IMR-90 (cell line): ENCODE data around the gene SMARCA2. TPM values are rescaled to one million over a fixed set of nuclear protein-coding genes. Genes with fewer than 3 reads are reported as not detected.

Source experiments
- ATAC-seq: fragments of 200-7000 bp; cut with Tn5 transposase; 2 replicates; pipeline ENCODE4 v1.9.1; 2020; ENCODE audit warnings: low read depth, mild to moderate bottlenecking, moderate library complexity
- BruUV-seq: library from RNA; stranded (reverse); fragments of 400-500 nt; replicated peaks from 2 replicates; lab custom pipeline; 2021; lab: Mats Ljungman, UMichigan
- CTCF ChIA-PET: fragments of 300-600 bp; formaldehyde crosslinking; extraction: SDS; loops from one replicate; lab custom pipeline; 2021; ENCODE audit warnings: antibody characterized with exemption; lab: Yijun Ruan, JAX
- POLR2A ChIA-PET: fragments of 300-600 bp; sonication (Branson Sonifier 250); formaldehyde crosslinking; loops from one replicate; lab custom pipeline; 2022; ENCODE audit warnings: antibody characterized with exemption; ENCODE audit not compliant: unreplicated experiment; lab: Charles Lee
- DNase-seq: peaks from one replicate; pipeline ENCODE4 v3.0.0; 2013
- H2AFZ ChIP-seq: replicated peaks from 2 replicates; pipeline ENCODE3; 2013; ENCODE audit warnings: low read length, mild to moderate bottlenecking; ENCODE audit not compliant: poor library complexity
- H2AK5ac ChIP-seq: 2 replicates; pipeline ENCODE4 v1.6.1; 2013; ENCODE audit warnings: low read depth, low read length, inconsistent platforms
- H2AK9ac ChIP-seq: replicated peaks from 2 replicates; pipeline ENCODE3; 2013; ENCODE audit warnings: mild to moderate bottlenecking, low read depth, low read length, moderate library complexity; ENCODE audit not compliant: poor library complexity
- H2BK120ac ChIP-seq: 2 replicates; pipeline ENCODE4 v1.6.1; 2013; ENCODE audit warnings: low read depth, low read length, inconsistent platforms
- H2BK15ac ChIP-seq: 3 replicates; pipeline ENCODE4 v1.6.1; 2013; ENCODE audit warnings: low read depth, low read length, inconsistent platforms
- H2BK20ac ChIP-seq: 2 replicates; pipeline ENCODE4 v1.6.1; 2013; ENCODE audit warnings: low read depth, mild to moderate bottlenecking, inconsistent platforms, low read length, moderate library complexity
- H2BK5ac ChIP-seq: 2 replicates; pipeline ENCODE4 v1.6.1; 2013; ENCODE audit warnings: mild to moderate bottlenecking, low read depth, low read length, inconsistent platforms; ENCODE audit not compliant: poor library complexity, severe bottlenecking
- H3K14ac ChIP-seq: replicated peaks from 2 replicates; pipeline ENCODE4 v1.6.1; 2013; ENCODE audit warnings: low read depth, low read length, inconsistent platforms
- H3K18ac ChIP-seq: 2 replicates; pipeline ENCODE4 v1.6.1; 2013; ENCODE audit warnings: low read depth, low read length, control low read depth
- H3K23ac ChIP-seq: 2 replicates; pipeline ENCODE4 v1.6.1; 2013; ENCODE audit warnings: low read depth, low read length, inconsistent platforms
- H3K27ac ChIP-seq: 2 replicates; pipeline ENCODE4 v1.5.1; 2013; ENCODE audit warnings: mild to moderate bottlenecking, control low read depth, low read length; ENCODE audit not compliant: insufficient read depth
- H3K27me3 ChIP-seq: 2 replicates; pipeline ENCODE4 v1.6.1; 2013; ENCODE audit warnings: low read length; ENCODE audit not compliant: control insufficient read depth, insufficient read depth
- H3K36me3 ChIP-seq: 2 replicates; pipeline ENCODE4 v1.6.1; 2013; ENCODE audit warnings: low read length, mixed read lengths; ENCODE audit not compliant: control insufficient read depth, insufficient read depth
- H3K4ac ChIP-seq: 2 replicates; pipeline ENCODE4 v1.6.1; 2013; ENCODE audit warnings: low read depth, low read length, inconsistent platforms
- H3K4me1 ChIP-seq: 2 replicates; pipeline ENCODE4 v1.6.1; 2013; ENCODE audit warnings: low read length, mixed read lengths; ENCODE audit not compliant: control insufficient read depth, insufficient read depth
- H3K4me2 ChIP-seq: 2 replicates; pipeline ENCODE4 v1.6.1; 2013; ENCODE audit warnings: low read depth, mild to moderate bottlenecking, control low read depth, low read length, moderate library complexity
- H3K4me3 ChIP-seq: 2 replicates; pipeline ENCODE4 v1.5.1; 2013; ENCODE audit warnings: low read depth, mild to moderate bottlenecking, control low read depth, low read length, moderate library complexity; ENCODE audit not compliant: insufficient read depth
- H3K56ac ChIP-seq: 2 replicates; pipeline ENCODE4 v1.6.1; 2013; ENCODE audit warnings: low read length, inconsistent platforms; ENCODE audit not compliant: insufficient read depth; ENCODE audit errors: extremely low read depth
- H3K79me1 ChIP-seq, 2 experiments: 2 replicates each; pipeline ENCODE4 v1.6.1; 2013; ENCODE audit warnings: low read length in 2 of 2, inconsistent platforms in 1 of 2, low read depth in 1 of 2
- H3K9ac ChIP-seq: 2 replicates; pipeline ENCODE4 v1.6.1; 2013; ENCODE audit warnings: low read depth, low read length, control low read depth
- H3K9me1 ChIP-seq: 2 replicates; pipeline ENCODE4 v1.6.1; 2013; ENCODE audit warnings: low read length, inconsistent platforms; ENCODE audit not compliant: insufficient read depth
- H3K9me3 ChIP-seq: 2 replicates; pipeline ENCODE4 v1.6.1; 2013; ENCODE audit warnings: low read length; ENCODE audit not compliant: control insufficient read depth, insufficient read depth
- H4K20me1 ChIP-seq: 2 replicates; pipeline ENCODE4 v1.6.1; 2013; ENCODE audit warnings: low read length, inconsistent platforms; ENCODE audit not compliant: insufficient read depth
- H4K5ac ChIP-seq: 2 replicates; pipeline ENCODE4 v1.6.1; 2013; ENCODE audit warnings: mild to moderate bottlenecking, low read depth, low read length, control low read depth
- H4K8ac ChIP-seq, 2 experiments: 2 replicates each; pipeline ENCODE4 v1.6.1; 2013; ENCODE audit warnings: low read depth in 2 of 2, low read length in 2 of 2, control low read depth in 1 of 2, inconsistent platforms in 1 of 2
- H4K91ac ChIP-seq: 2 replicates; pipeline ENCODE4 v1.6.1; 2013; ENCODE audit warnings: low read depth, low read length, inconsistent platforms; ENCODE audit not compliant: insufficient read depth
- BHLHE40 ChIP-seq: fragments of 150-350 bp; IDR thresholded peaks from 2 replicates; pipeline ENCODE4 v1.6.1; 2016; ENCODE audit warnings: mild to moderate bottlenecking, low read depth, low read length
- MAFK ChIP-seq: IDR thresholded peaks from 2 replicates; pipeline ENCODE4 v1.6.1; 2012; ENCODE audit warnings: low read depth, low read length, improper control_type of control experiment
- POLR2A ChIP-seq: IDR thresholded peaks from 2 replicates; pipeline ENCODE4 v1.6.1; 2012; ENCODE audit warnings: mild to moderate bottlenecking, low read depth, low read length
- RFX5 ChIP-seq: IDR thresholded peaks from 2 replicates; pipeline ENCODE4 v1.8.0; 2012; ENCODE audit warnings: low read depth, mild to moderate bottlenecking, low read length, moderate library complexity
- WGBS, 2 experiments: methylation state at CpG; one replicate each; pipeline versions ENCODE4 v1.1.5 to v1.1.7; 2013; ENCODE audit warnings: missing lambda C conversion rate in 2 of 2; ENCODE audit not compliant: insufficient read length in 1 of 2; ENCODE audit errors: extremely low coverage in 2 of 2; 5-methylcytosine and 5-hydroxymethylcytosine counted together
- dilution Hi-C: fragments of 300-500 bp; cut with HindIII; formaldehyde crosslinking; loops from one replicate; pipeline ENCODE4 v1.14.3; 2018; ENCODE audit warnings: low sequenced_read_pairs; ENCODE audit not compliant: unreplicated experiment
- in situ Hi-C: fragments of 300-500 bp; cut with MboI; formaldehyde crosslinking; loops from 3 replicates; pipeline ENCODE4 v1.14.3; 2019; ENCODE audit warnings: low sequenced_read_pairs, inconsistent platforms, mixed read lengths
- intact Hi-C: fragments of 100-400 bp; cut with micrococcal nuclease; formaldehyde crosslinking; loops from 2 replicates; pipeline ENCODE4 v1.10.0; 2022
- polyA plus RNA-seq, 3 experiments: library from polyadenylated mRNA; depleted of rRNA; stranded (reverse); fragments of >200 nt; gene quantifications; 2 replicates each; pipeline ENCODE4 v1.2.3, GENCODE V29; 2012; ENCODE audit warnings: low replicate concordance in 1 of 3
- total RNA-seq: library from RNA; depleted of rRNA; stranded (reverse); fragments of >200 nt; gene quantifications from 2 replicates; pipeline ENCODE4 v1.2.3, GENCODE V29; 2012
- TF ChIP-seq, protein P1 (sequence below): conservative IDR thresholded peaks from 2 replicates; pipeline ENCODE4 v1.5.1; 2012; ENCODE audit warnings: mild to moderate bottlenecking, low read depth, low read length, improper control_type of control experiment

Gene SMARCA2
- total and polyA plus RNA-seq, 2 of the 4 experiments (the other 2 are of a cell fraction), result 25.3 to 26.7 TPM

GRCh38 chr9:1969898-1970297 lies 45.2 kb upstream of the SMARCA2 start:
- no peak overlapping the region for H3K14ac ChIP-seq
- no TSS peak for BruUV-seq
- H2BK120ac ChIP-seq, result no peak overlapping the region
- WGBS, 2 experiments, result no CpG with 5 or more reads among the region's 1 CpG
- H4K8ac ChIP-seq, result no peak overlapping the region
- no peaks in the 10 kb centered on the region for H3K9me3 ChIP-seq
- H2BK5ac ChIP-seq, result no peak overlapping the region
- no peak overlapping the region for H2BK20ac ChIP-seq
- no peak overlapping the region for H4K5ac ChIP-seq
- POLR2A ChIA-PET, result no interaction called here
- H3K4me2 ChIP-seq, result no peak overlapping the region
- no peak for ATAC-seq
- H3K4me3 ChIP-seq, result no peak overlapping the region
- H3K23ac ChIP-seq, result no peak overlapping the region
- H2BK15ac ChIP-seq, result no peak overlapping the region
- dilution Hi-C loops, result no loop called here
- H3K27ac ChIP-seq, result no peak overlapping the region
- no peaks in the 10 kb centered on the region; the same call in 1 of the 2 replicates for H3K27me3 ChIP-seq
- H2AFZ ChIP-seq, result no peak overlapping the region
- intact Hi-C loops, result no loop called here
- H3K18ac ChIP-seq, result no peak overlapping the region
- no peak for DNase-seq
- no peak for TF ChIP-seq RFX5
- TF ChIP-seq POLR2A, result no peak
- TF ChIP-seq BHLHE40, result no peak
- TF ChIP-seq MAFK, result no peak
- TF ChIP-seq, protein P1, sequence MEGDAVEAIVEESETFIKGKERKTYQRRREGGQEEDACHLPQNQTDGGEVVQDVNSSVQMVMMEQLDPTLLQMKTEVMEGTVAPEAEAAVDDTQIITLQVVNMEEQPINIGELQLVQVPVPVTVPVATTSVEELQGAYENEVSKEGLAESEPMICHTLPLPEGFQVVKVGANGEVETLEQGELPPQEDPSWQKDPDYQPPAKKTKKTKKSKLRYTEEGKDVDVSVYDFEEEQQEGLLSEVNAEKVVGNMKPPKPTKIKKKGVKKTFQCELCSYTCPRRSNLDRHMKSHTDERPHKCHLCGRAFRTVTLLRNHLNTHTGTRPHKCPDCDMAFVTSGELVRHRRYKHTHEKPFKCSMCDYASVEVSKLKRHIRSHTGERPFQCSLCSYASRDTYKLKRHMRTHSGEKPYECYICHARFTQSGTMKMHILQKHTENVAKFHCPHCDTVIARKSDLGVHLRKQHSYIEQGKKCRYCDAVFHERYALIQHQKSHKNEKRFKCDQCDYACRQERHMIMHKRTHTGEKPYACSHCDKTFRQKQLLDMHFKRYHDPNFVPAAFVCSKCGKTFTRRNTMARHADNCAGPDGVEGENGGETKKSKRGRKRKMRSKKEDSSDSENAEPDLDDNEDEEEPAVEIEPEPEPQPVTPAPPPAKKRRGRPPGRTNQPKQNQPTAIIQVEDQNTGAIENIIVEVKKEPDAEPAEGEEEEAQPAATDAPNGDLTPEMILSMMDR, result no peak
- H3K56ac ChIP-seq, result no peak overlapping the region
- CTCF ChIA-PET, result no interaction called here
- no peak overlapping the region for H3K4ac ChIP-seq
- in situ Hi-C loops, result no loop called here
- H2AK9ac ChIP-seq, result no peak overlapping the region
- no peaks in the 10 kb centered on the region for H3K36me3 ChIP-seq
- no peak overlapping the region for H3K9ac ChIP-seq
- H3K4me1 ChIP-seq, result no peaks in the 10 kb centered on the region
- no peaks in the 10 kb centered on the region for H3K9me1 ChIP-seq
- H3K79me1 ChIP-seq, result no peaks in the 10 kb centered on the region
- no peak overlapping the region for H2AK5ac ChIP-seq
- H4K20me1 ChIP-seq, result no peaks in the 10 kb centered on the region
- no peak overlapping the region for H4K91ac ChIP-seq
